HFFc6 (cell line): ENCODE results near the gene NFIX. TPM values are rescaled to one million over a fixed set of nuclear protein-coding genes. Genes with fewer than 3 reads are reported as not detected.

ENCODE experiments used
- DNase-seq: peaks from one replicate; pipeline ENCODE4 v3.0.0-alpha.2; 2018
- H3K27ac Mint-ChIP-seq: 2 replicates; pipeline ENCODE4 v1.8.0; 2020; ENCODE audit warnings: mild to moderate bottlenecking, mixed read lengths
- H3K27me3 Mint-ChIP-seq: 2 replicates; pipeline ENCODE4 v1.8.0; 2021; ENCODE audit warnings: mild to moderate bottlenecking, moderate library complexity, mixed read lengths; ENCODE audit not compliant: insufficient read depth
- H3K36me3 Mint-ChIP-seq: 2 replicates; pipeline ENCODE4 v1.8.0; 2021; ENCODE audit warnings: low read depth, mixed read lengths
- H3K4me1 Mint-ChIP-seq: 2 replicates; pipeline ENCODE4 v1.8.0; 2020; ENCODE audit warnings: low read depth, mixed read lengths
- H3K4me3 Mint-ChIP-seq: 2 replicates; pipeline ENCODE4 v1.8.0; 2020; ENCODE audit warnings: mild to moderate bottlenecking, moderate library complexity, mixed read lengths
- H3K9me3 Mint-ChIP-seq: 2 replicates; pipeline ENCODE4 v1.8.0; 2020; ENCODE audit warnings: mild to moderate bottlenecking, mixed read lengths
- total RNA-seq, 6 experiments: library from RNA; stranded (reverse); fragmentation: NEBNext Ultra II Directional; extraction: Animal tissue kit (Norgen Biotek cat#: 25700); gene quantifications; 2 replicates in 1 of 6; 3 replicates in 5 of 6; pipeline ENCODE4 v1.2.3, GENCODE V29; 2021
- TF ChIP-seq, protein P1 (sequence below): fragments of 200-600 bp; sonication (generic); IDR thresholded peaks from 2 replicates; pipeline ENCODE4 v1.5.0; 2021; ENCODE audit warnings: antibody characterized with exemption, mild to moderate bottlenecking

The NFIX gene
- total RNA-seq, 6 experiments from 2014 or later, result 129 to 161 (median 142) TPM

DNA sequence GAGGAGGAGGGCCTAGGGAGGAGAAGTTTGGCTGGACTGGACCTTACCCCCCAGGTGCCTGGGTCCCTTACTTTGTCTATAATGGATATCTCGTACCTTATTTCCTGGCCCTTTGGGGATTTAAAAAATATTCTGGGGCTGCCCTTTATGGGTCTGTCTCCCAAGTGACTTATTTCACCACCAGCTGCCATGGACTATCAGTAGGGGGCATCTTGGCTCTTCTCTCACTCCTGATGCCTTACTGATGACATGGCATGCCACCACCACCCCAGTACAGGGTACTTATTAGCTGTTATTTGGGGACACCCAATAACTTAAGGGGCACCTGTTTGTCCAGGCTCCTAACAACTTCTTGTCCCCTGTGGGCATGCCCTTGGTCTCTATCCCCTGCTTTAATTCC is 38.0 kb downstream of the NFIX start:
- TF ChIP-seq, protein P1, sequence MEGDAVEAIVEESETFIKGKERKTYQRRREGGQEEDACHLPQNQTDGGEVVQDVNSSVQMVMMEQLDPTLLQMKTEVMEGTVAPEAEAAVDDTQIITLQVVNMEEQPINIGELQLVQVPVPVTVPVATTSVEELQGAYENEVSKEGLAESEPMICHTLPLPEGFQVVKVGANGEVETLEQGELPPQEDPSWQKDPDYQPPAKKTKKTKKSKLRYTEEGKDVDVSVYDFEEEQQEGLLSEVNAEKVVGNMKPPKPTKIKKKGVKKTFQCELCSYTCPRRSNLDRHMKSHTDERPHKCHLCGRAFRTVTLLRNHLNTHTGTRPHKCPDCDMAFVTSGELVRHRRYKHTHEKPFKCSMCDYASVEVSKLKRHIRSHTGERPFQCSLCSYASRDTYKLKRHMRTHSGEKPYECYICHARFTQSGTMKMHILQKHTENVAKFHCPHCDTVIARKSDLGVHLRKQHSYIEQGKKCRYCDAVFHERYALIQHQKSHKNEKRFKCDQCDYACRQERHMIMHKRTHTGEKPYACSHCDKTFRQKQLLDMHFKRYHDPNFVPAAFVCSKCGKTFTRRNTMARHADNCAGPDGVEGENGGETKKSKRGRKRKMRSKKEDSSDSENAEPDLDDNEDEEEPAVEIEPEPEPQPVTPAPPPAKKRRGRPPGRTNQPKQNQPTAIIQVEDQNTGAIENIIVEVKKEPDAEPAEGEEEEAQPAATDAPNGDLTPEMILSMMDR, result peak; percentile 41; the same call in 1 of the 2 replicates
- H3K9me3 Mint-ChIP-seq, result no peaks in the 10 kb centered on the region
- peak overlapping the region; percentile 22; the same call in 1 of the 2 replicates for H3K27ac Mint-ChIP-seq
- H3K4me3 Mint-ChIP-seq, result no peak overlapping the region
- DNase-seq, result no peak
- H3K36me3 Mint-ChIP-seq, result peaks cover 43% of the 10 kb centered on the region
- peaks cover 88% of the 10 kb centered on the region for H3K4me1 Mint-ChIP-seq
- peaks cover 4% of the 10 kb centered on the region for H3K27me3 Mint-ChIP-seq

DNA sequence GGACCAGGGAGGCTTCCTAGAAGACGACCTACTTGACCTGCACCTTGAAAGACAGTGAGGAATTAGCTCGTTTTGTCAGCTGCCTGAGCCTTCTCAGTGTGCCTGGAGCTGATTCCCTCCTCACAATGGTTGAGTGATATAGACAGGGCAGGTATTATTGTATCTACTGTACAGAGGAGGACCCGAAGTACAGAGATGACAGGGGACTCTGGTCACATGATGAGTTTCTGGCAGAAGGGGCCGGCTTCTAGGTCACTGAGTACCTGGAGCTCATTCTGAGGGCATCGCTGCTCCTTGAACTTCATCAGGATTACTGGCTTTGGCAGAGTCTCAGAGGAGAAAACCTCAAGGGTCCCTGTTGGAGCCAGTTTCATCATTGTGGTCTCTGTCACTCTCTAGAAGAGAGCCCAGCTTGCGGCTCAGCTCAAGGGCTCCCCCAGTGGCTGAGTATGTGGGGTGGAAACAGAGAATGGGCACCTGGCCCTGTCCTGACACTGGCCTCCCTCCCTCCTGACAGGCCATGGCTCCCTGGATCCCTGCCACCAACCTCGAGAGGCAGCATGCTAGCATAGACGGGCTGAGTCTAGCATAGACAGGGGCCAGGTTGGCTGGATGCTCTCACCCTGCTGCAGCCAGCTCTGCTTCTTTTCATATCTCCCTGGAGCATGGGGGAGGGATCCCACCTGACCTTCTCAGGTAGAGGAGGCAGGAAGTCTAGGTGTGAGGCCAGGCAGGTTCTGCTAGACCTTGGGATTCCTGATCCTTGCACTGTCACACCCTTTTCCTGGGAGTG is 38.7 kb downstream of the NFIX start:
- DNase-seq, result peak; percentile 41
- TF ChIP-seq, protein P1, result peak; percentile 86
- no peak overlapping the region for H3K4me3 Mint-ChIP-seq
- peak overlapping the region; percentile 62 for H3K27ac Mint-ChIP-seq
- H3K27me3 Mint-ChIP-seq, result peaks cover 4% of the 10 kb centered on the region
- H3K9me3 Mint-ChIP-seq, result no peaks in the 10 kb centered on the region
- peaks cover 40% of the 10 kb centered on the region for H3K36me3 Mint-ChIP-seq
- H3K4me1 Mint-ChIP-seq, result peaks cover 88% of the 10 kb centered on the region

DNA sequence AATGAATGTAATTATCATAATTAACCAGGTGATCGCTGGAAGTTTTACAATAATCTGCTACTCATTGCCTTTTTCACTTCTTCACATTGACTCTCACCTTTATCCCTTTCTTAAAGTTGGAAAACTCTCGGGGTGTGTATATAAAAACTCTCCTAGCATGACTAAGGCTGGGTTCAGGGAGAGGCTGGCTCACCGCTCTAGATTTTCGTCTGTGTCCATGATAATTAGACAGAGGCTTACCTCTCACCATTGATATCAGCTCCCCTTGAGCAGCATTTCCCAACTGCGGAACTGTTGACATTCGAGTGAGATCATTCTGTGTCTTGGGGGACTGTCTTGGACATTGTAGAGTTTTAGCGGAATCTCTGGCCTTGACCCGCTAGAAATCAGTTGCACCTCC is 39.4 kb downstream of the NFIX start:
- Mint-ChIP-seq H3K4me3 (no peak overlapping the region), H3K36me3 (peaks cover 40% of the 10 kb centered on the region), H3K4me1 (peaks cover 88% of the 10 kb centered on the region), H3K27ac (peak overlapping the region; percentile 62; the same call in 1 of the 2 replicates), H3K27me3 (peaks cover 4% of the 10 kb centered on the region), H3K9me3 (no peaks in the 10 kb centered on the region)
- DNase-seq, result no peak
- TF ChIP-seq, protein P1, result no peak

DNA sequence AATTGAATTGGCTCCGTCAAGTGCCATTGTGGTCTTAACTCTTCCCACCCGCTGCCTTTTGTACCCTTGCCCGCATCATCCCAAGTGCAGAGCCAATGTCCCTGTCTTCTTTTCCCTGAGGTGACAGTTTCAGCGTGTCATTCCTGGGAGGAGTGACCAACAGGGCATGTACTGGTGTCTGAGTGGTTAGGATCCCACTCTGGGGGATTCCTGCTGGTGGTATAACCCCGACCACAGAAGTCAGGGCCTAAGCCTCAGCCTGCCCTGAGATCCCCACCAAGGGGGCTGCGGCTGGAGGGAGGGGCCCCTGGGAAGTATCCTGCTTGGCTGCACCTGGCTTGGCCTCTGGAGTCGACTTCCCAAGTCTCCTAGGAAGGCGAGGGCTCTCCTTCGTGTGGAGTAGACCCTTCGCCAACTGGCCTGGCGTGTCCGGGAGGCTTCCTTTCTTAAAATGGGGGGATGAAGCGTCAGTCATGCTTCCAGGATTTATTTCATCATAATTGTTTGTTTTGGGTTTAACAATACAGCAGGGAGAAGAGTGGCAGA is 40.6 kb downstream of the NFIX start:
- DNase-seq, result no peak
- peaks cover 100% of the 10 kb centered on the region for H3K4me1 Mint-ChIP-seq
- peaks cover 4% of the 10 kb centered on the region for H3K27me3 Mint-ChIP-seq
- H3K27ac Mint-ChIP-seq, result peak overlapping the region; percentile 95
- H3K4me3 Mint-ChIP-seq, result peak overlapping the region; percentile 42; the same call in 1 of the 2 replicates
- TF ChIP-seq, protein P1, result no peak
- H3K9me3 Mint-ChIP-seq, result no peaks in the 10 kb centered on the region
- H3K36me3 Mint-ChIP-seq, result peaks cover 43% of the 10 kb centered on the region

DNA sequence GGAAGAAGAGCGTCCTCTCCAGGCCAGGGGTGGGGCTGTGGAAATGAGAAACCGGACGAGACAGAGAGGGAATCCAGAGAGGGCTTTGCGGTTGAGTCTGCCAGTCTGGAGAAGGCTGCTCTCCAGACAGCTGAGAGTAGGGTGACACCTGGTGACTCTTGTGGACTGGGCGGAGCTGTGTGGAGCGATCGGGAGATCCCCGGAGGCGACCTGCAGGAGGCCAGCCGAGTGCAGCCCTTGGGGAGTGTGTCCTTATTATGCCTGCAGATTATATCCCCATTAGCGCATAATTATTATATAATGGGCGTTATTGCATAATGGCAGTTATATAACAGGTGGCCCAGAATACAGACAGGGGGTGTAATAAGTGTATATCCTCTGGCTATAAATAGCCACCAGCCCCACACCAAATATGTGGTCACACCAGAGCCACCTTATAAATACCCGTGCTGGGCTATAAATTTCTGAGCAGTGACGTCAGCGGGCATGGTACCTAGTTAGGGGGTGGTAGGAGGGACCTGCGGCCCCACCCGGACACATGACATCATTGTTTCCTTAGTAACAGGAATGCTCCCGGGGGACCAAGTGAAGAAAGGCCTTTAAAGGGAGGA is 41.2 kb downstream of the NFIX start:
- H3K4me1 Mint-ChIP-seq, result peaks cover 98% of the 10 kb centered on the region
- TF ChIP-seq, protein P1, result peak; percentile 34
- no peaks in the 10 kb centered on the region for H3K9me3 Mint-ChIP-seq
- DNase-seq, result peak; percentile 47
- peak overlapping the region; percentile 78; the same call in 1 of the 2 replicates for H3K4me3 Mint-ChIP-seq
- H3K36me3 Mint-ChIP-seq, result peaks cover 43% of the 10 kb centered on the region
- H3K27me3 Mint-ChIP-seq, result peaks cover 4% of the 10 kb centered on the region
- peak overlapping the region; percentile 95 for H3K27ac Mint-ChIP-seq
